HG03159 (cell line): ENCODE data around the gene UGT2B17.
"Not testable (repeated sequence)": the region's sequence is repeated elsewhere in the genome, so short reads cannot be mapped to it uniquely, and the experiment has no call there.

Experiments
- ATAC-seq: cut with Tn5 transposase; IDR thresholded peaks from one replicate; pipeline ENCODE4 v1.9.1; 2021; ENCODE audit warnings: mild to moderate bottlenecking, moderate library complexity; ENCODE audit not compliant: unreplicated experiment

UGT2B17 gene

DNA sequence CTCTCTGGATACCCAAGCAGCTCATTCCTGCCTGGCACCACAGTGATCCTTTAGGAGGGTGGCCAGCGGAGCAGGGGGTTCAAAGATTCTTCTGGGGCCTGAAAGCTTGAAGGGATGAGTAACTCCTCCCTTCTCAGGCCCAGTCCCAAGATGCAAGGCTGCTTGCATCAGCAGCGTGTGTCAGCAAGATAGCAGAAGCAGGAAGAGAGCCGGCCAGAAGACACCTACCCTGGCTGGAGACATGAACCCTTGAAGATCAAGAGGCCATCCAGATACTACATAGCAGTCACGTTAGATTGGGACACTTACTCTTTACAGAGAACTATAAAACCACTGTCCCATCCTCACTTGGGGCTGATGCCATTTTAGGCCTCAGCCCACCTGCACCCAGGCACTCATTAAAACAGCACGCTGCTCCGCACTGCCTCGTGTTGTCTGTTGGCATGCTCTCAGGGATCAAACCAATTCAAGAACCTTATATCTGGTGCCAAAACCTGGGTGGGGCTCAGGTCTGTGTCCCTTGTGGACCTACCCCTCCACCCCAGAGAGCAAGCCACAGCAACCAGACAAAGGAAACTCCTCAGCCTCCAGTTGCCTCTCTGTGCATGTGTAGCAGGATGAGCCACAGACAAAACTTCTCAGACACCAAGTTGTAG is 6.5 kb downstream of the UGT2B17 start:
- peak; percentile 63 for ATAC-seq

GRCh38 chr4:68569036-68569435 is 7.1 kb downstream of the UGT2B17 start:
- not testable (repeated sequence) for ATAC-seq

- not testable (repeated sequence) for ATAC-seq
Measured at GRCh38 chr4:68568535-68568934, 7.6 kb downstream of the UGT2B17 start.

- not testable (repeated sequence) for ATAC-seq
Measured at GRCh38 chr4:68566364-68566763, 9.8 kb downstream of the UGT2B17 start.

GRCh38 chr4:68565082-68565481 is 11.0 kb downstream of the UGT2B17 start:
- not testable (repeated sequence) for ATAC-seq

- not testable (repeated sequence) for ATAC-seq
Measured at GRCh38 chr4:68560364-68561070, 15.6 kb downstream of the UGT2B17 start.

GRCh38 chr4:68553830-68554229 is 22.3 kb downstream of the UGT2B17 start:
- peak; percentile 47 for ATAC-seq

DNA sequence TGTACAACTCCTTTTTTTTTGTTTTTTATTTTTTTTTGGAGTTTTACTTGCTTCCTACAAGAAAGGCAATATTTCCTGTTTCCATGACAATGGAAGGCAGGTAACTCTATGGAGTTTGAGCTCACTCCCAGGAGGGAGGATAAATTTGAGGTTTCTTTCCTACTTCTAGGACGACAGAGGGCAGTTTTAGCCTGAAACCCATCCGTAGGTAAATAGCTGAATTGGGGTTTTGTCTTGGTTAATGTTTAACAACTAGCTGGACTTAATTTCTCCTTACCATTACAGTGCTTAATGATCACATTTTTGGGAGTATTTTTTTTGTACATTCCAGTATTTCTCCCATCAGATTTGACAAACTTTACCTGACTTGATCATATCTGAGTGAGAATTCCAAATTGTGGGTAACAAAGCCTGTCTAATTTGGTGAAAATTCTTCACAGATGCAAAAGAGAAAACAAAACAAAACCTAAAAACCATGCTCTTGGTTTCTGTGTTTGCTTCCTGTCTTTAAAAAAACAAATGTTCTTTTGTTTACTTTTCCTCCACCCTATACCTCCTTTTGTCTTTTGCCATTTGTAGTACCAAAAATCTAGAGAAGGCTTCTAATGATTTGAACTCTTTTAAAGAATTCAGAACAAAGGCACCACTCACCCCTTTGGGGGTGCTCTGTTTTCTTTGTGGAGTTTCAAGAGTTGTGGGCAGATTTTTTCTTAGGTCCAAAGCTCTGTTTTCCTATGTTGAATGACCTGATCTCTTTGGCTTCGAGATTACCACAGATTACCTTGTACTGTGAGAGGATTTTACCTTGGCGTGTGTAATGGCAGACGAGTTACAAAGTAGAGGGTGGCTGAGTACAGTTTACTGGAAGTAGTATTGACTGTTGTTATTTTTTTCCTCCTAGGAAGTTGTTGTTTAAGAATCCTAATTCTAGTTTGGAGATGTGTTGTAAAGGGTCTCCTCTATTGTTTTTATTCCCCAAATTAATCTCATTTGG is 23.0 kb downstream of the UGT2B17 start:
- ATAC-seq = peak; percentile 68

GRCh38 chr4:68542742-68543141 is 33.4 kb downstream of the UGT2B17 start:
- not testable (repeated sequence) for ATAC-seq

DNA sequence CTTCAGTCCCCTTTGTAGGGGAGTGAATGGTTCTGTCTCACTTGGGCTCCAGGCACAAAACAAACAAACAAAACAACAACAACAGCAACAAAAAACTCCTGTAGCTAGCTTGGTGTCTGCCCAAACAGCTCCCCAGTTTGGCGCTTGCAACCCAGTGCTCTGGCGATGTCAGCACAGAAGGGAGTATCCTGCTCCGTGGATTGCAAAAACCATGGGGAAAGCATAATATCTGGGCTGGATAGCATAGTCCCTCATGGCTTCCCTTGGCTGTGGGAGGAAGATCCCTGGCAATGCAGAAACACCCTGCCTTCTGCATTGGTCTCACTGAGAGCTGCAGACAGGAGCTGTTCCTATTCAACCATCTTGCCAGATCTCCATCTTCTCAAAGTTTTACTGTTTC is 39.7 kb downstream of the UGT2B17 start:
- no peak for ATAC-seq

DNA sequence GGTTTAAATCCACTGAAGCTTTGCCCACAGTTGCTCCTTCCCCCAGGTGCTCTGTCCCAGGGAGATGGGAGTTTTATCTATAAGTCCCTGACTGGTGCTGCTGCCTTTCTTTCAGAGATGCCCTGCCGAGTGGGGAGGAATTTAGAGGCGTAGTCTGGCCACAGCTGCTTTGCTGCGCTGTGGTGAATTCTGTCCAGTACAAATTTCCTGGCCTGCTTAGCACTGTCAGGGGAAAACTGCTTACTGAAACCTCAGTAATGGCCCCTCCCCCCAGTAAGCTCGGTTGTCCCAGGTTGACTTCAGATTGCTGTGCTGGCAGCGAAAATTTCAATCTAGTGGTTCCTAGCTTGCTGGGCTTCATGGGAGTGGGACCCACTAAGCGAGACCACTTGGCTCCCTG is 40.1 kb downstream of the UGT2B17 start:
- no peak for ATAC-seq

GRCh38 chr4:68522232-68522631 is 53.9 kb downstream of the UGT2B17 start:
- not testable (repeated sequence) for ATAC-seq

DNA sequence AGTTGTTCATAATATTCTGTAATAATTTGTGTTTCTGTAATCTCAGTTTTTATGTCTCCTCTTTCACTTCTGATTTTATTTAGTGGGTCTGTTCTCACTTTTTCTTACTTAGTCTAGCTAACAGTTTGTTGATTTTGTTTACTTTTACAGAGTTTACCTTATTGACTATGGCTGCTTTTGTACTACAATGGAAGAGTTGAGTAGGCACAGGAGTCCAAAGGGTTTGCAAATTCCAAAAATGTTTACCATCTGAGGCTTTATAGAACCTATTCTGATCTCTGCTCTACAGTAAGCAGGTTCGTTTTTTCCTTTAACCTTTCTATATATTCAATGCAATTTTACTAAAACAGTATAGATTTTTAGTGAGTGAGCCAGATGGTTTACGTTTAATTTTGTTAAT is 55.1 kb downstream of the UGT2B17 start:
- no peak for ATAC-seq

DNA sequence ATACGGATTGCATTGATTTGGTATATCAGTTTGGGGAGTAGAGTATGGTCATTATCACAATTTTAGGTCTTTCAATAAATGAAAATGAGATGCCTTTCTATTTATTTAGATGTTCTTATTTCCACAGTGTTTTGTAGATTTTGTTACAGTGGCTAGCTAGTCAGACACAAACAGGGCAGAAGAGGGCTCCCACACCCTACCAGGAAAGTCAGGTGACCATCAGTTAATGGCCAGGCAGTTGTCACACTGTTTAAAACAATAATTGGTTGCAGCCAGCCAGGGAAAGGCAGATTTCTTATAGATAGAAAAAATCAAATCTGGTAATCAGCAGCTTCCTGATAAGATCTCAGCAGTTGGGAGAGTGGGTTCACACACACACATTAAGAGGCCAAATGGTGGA is 57.2 kb downstream of the UGT2B17 start:
- no peak for ATAC-seq

GRCh38 chr4:68505452-68505851 is 70.7 kb downstream of the UGT2B17 start:
- ATAC-seq = not testable (repeated sequence)

GRCh38 chr4:68504836-68505235 is 71.3 kb downstream of the UGT2B17 start:
- not testable (repeated sequence) for ATAC-seq

DNA sequence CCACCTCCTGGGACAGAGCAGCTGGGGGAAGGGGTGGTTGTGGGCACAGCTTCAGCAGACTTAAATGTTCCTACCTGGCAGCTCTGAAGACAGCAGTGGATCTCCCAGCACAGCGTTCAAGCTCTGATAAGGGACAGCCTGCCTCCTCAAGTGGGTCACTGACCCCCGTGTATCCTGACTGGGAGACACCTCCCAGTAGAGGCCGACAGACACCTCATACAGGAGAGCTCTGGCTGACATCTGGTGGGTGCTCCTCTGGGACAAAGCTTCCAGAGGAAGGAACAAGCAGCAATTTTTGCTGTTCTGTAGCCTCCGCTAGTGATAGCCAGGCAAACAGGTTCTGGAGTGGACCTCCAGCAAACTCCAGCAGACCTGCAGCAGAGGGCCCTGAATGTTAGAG is 72.7 kb downstream of the UGT2B17 start:
- not testable (repeated sequence) for ATAC-seq

GRCh38 chr4:68499021-68499420 is 77.1 kb downstream of the UGT2B17 start:
- ATAC-seq = no peak

DNA sequence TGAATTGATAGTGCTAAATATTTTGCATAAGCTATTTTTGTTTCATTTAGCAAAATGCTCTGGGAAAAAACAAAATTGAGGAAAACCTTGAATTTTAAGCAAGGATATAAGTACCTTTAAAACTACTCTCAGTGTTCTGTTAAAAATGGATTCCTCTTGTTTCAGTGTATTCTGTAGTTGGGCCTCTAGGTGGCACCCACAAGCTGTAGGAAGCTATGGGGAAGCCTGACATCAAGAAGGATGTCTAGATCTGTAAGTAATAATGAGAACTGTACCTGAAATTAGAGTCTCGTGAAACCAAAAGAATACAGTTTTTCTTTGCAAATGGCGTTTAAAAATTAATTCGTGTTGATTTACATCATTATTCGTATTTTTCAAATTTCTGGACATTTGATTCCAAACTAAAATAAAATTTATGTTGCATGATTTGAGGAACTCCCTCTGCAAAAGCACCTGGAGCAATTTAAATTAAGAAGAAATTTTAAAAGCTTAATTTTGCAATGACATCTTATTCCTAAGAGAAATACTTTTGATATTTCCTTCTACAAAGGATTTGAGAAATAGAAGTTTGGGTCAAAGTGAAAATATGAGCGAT is 77.6 kb downstream of the UGT2B17 start:
- ATAC-seq = peak; percentile 90

- no peak for ATAC-seq
Measured at GRCh38 chr4:68494688-68495087, 81.4 kb downstream of the UGT2B17 start.
